GM18909 (cell line): ENCODE measurements around the gene DOCK9.

Source experiments
- ATAC-seq: cut with Tn5 transposase; IDR thresholded peaks from one replicate; pipeline ENCODE4 v1.9.1; 2021; ENCODE audit warnings: mild to moderate bottlenecking; ENCODE audit not compliant: unreplicated experiment, poor library complexity

DOCK9 gene

DNA sequence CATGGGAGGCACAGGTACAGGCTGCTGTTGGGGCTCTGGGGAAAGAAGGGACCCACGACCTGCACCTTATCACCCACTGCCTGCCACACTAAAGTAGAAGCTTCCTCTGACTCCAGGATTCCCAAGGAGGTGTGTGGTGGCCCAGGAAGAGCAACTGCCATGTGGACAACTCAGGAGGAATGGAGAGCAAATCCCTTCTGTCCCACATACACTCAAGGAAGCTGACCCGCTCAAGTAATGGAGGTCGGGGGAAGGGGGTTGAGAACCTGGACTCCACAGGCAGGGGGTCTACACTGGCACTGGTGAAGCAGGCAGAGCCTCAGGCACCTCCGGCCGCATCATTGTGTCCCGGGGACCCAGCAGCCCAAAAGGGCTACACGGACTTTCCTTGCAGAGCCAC lies 196.0 kb downstream of the DOCK9 start:
- ATAC-seq: no peak

DNA sequence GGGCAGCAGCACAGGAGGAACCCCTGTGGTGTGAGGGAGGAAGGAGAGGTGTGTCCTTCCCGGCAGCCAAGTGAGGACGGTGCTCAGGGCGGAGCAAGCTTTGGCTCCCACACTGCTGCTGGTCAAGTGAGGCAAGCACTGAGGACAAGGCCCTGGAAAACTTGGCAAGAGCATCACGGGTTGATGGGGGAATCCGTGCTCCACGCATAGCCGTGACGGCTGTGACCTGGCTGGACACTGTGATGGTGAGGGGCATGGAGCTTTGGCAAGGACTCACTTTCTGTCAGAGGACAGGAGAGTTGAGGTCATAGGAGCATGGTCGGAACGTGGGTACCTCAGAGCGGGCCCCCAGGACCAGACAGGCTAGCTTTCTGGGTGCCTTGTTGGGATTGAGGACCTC lies 196.4 kb downstream of the DOCK9 start:
- no peak for ATAC-seq

DNA sequence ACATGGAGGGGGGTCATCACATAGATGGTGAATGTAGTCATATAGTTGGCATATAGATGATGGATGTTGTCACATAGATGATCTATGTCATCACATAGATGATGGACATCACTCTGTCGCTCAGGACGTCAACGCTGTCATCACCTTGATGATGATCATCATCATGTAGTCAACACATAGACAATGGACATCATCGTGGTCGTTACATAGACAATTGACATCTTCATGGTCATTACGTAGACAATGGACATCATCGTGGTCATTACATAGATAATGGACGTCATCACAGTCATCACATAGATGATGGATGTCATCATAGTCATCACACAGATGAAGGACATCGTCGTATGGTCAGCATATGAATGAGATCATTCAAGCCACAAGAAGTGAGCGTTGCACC lies 196.8 kb downstream of the DOCK9 start:
- ATAC-seq: no peak

DNA sequence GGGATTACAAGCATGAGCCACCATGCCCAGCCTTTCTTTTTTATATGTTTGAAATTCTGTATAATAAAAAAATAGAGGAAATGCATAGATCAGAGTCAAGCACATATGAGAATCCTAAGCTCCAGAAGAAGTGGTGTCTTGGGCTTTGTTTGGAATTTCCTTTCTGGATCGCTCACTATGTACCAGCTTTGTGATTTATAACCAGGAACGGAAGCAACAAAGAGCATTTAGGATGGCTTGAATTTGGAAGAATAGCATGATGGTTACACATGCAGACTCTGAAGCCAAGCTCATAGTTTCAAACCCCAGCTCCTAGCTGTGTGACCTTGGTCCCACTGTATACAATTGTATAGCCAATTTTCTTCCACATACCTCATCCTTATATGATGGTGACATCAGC lies 197.4 kb downstream of the DOCK9 start:
- ATAC-seq: no peak

DNA sequence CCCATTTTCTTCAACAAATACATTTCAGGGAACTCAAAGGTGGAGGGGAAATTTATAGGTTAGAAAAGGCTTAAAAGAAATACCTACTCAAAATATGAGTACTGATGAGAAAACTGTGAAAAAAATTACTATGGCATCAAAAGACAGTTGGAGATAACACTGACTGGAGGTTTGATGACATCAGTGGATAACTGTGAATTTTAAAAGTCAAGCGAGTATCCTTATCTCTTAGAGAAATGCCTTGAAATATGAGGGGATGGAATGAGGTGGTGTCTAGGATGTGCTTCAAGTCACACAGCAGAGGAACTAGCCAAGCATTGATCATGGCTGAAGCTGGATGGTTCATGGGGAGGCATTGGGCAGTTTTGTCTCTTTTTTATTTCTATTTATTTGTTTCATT lies 198.2 kb downstream of the DOCK9 start:
- ATAC-seq: no peak

DNA sequence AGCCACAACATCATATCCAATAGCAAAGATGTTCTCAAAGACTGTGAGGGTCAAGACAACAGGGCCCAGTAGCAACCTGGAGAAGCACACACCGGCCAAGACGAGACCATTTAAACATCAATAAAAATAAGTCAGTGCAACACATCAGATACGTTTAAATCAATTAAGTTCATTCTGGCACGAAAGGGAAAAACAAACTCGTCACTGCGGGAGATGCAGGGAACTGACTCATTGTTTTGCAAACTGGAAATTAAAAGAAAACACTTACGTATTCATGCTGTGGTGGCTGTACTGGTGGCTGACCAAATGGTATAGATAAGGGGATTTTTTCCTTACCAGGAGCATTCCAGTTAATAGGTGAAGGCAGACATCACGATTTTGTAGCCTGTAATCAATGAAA lies 199.1 kb downstream of the DOCK9 start:
- no peak for ATAC-seq

DNA sequence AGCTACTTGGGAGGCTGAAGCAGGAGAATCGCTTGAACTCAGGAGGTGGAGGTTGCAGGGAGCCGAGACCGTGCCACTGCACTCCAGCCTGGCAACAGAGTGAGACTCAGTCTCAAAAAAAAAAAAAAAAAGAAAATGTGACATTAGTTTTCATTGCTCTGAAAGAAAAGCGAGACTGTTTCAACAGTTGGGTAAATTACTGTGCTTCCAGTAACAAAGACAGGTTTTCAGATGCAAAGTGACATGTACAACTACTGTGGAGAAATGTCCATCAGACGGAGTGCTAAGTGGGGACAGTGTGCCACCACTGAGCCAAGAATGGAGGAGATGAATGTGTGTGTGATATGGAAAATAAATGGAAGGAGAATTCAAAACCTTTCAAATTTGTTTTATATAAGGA lies 201.2 kb downstream of the DOCK9 start:
- no peak for ATAC-seq

DNA sequence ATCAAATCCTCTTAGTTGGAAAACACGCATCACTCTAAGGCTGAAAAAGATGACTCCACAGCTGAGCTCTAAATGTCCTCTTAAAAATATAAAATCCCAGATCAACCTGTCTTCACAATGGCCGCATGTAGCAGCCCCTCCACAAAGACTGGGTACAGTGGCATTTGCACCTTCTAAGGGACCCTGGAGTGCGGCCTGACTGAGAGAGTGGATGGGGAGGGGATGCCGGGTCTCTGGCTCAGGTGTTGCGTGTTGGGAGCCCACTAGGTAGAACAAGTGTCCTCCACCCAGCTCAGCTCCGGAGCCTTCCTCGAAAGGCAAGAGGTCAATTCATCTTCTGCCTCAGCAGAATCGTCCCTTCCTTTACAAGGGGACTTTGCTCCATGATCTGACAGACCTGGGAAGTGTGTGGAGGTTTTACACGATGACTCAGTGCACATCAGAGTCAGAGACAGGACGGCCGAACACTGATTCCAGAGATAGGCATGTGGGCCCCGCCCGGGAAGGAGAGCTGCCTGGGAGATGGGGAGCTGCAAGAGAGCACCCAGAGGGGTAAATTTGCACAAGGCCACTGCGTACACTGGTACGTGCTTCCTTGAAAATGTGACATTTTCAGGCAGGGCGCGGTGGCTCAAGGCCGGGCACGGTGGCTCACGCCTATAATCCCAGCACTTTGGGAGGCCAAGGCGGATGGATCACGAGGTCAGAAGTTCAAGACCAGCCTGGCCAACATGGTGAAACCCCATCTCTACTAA lies 201.8 kb downstream of the DOCK9 start:
- no peak for ATAC-seq

DNA sequence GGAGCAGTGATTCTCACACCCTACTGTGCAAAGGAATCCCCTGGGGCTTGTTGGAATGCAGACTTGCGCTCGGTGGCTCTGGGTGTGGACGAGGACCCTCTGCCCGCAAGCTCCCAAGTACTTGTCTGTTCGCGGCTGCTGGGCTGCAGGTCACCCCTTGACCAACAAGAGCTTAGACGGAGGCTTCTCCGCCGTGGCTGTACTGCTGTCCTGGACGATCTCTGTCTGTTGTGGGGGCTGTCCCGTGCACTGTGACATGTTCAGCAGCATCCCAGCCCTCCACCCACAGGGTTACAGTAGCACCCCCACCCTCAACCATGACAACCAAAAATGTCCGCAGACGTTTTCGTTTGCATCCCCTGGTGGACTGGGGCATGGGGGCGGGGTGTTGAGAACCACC lies 202.5 kb downstream of the DOCK9 start:
- no peak for ATAC-seq

DNA sequence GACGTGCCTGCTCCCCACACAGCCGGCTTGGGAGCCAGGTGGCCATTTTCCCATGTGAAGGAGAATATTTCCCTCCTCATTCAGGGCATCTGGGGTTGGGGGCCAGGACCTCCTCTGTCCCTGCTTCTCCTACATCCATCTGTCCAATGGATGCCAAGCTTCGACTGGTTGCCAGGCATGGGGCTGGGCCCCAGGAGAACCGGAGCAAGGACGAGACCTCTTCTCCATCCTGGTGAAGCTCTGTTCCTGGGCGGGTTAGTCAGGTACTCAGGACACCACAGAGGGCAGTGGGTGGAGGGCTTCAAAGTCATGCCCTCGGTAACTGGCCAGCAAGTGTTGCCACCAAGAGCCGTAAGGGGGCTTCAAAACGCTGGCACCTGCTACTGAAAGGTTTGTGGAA lies 203.1 kb downstream of the DOCK9 start:
- ATAC-seq: no peak

DNA sequence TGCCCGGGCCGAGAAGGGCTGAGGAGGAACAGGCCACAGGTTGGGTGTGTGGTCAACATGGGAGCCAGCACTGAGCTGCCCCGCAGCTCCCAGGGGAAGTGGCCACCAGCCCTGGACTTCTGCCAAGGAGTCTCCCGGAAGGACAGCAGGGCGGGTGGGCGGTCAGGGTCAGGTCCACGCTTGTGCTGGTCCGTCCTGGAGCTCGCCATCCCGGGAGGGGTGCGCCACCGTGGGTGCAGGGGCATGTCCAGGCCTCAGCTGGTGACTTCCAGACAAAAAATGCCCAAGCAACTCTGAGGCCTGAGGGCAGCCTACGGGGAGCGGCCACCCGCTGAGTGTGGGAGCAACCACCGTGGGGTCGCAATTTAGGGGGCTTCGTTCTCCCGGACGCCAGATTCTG lies 203.9 kb downstream of the DOCK9 start:
- no peak for ATAC-seq

DNA sequence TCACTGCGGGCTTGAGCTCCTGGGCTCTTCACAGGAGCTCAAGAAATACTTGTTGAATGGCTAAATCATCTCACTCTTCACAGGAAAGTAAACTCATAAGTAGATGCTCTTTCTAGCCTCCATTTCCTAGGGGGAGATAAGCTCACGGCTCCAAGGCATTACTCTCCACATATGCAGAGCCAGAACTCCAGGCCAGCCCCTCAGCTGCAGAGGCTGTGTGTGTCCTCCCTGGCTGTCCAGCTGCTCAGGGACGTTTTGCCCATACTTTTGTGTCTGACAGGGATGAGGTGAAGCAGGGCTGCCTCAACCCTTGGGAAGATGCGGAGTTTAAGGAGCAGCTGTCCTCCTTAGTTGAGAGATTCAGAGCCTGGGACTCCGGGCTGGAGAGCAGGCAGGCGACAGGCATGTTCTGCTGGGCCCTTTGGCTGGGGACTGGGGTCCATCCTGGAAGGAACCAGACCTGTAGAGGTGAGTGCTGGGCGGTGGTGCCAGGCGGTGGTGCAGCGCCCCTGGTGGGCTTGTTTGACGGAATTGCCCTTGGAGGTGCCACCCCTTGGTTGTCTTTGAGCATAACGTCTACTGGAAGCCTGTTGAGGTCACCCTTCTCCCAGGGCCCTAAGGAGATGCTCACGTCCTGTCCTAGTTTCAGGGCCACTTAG lies 204.9 kb downstream of the DOCK9 start:
- no peak for ATAC-seq

DNA sequence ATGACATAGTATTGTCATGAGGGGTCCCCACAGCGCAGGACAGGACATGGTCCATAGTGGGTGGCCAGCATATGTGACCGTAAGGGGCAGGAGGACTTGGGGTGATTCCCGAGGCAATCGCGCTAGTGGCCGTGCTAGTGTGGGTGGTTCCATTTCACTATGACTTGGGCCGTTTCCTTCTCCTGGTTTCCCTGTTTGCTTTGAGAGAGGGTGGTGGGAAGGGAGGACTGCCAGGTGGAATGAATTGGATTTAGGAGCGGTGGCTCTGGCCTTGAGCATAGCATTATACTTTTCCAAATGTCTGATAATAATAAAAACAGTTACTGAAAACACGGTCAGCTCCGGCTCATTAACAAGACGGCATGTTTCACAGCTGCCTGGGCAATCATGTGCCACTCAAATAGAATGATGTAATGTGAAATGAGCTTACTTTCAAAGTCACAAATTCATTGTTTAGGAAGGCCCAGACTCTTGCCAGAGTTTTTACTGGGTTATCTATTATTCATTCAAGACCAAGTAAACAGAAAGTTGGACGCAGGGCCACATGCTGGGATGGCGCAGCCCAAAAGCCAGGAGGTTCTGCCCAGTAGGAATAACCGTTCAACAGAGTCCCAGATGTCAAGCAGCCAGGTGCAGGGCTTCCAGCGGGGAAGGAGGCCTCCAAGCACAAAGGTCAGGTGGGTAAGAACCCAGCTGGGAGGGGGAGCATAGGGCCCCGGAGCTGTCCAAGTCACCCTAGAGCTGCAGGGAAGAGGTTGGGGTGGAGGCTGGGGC lies 205.8 kb downstream of the DOCK9 start:
- no peak for ATAC-seq

DNA sequence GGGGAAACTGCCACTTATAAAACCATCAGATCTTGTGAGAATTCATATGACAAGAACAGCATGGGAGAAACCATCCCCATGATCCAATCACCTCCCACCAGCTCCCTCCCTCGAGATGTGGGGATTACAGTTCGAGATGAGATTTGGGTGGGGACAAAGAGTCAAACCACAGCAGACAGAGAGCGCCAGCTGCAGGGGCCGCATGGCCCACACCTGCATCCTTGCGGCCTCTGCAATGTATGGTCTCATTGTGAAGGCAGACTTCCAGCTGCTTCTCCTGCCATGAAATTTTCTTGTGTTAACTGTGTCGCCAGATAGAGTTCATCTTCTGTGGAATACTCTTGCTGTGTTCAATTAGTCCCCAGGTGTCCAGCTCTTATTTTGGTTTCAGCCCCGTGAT lies 208.1 kb downstream of the DOCK9 start:
- no peak for ATAC-seq

DNA sequence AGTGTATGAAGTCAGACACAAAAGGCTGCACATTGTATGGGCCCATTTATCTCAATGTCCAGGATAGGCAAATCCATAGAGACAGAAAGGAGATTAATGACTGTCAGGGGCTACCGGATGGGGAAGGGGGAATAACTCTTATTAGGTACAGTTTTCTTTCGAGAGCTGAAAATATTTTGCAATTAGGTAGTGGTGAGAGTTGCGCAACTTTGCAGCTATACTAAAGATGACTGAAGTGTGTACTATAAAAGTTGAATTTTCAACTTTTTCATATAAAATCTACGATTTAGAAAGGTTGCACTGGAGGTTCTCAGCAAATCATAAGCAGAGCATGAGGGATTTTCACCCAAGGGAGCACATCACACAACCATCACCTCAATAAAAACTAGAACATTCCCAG lies 209.3 kb downstream of the DOCK9 start:
- ATAC-seq: no peak

DNA sequence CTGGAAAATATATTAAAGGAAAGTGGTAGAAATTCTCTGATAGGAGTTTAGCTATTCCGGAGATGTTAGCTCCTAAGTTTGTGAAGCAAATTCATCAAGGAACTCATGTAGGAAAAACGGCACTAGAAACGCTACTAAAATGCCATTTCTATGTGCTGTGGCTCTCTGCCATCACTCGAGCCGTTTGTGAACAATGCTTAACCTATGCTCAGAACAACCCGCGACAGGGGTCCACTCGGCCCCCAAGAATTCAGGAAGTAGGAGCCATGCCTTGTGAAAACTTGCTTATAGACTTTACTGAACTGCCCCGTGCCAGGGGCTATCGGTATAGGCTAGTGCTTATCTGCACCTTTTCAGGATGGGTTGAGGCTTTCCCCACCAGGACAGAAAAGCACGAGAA lies 211.2 kb downstream of the DOCK9 start:
- no peak for ATAC-seq

DNA sequence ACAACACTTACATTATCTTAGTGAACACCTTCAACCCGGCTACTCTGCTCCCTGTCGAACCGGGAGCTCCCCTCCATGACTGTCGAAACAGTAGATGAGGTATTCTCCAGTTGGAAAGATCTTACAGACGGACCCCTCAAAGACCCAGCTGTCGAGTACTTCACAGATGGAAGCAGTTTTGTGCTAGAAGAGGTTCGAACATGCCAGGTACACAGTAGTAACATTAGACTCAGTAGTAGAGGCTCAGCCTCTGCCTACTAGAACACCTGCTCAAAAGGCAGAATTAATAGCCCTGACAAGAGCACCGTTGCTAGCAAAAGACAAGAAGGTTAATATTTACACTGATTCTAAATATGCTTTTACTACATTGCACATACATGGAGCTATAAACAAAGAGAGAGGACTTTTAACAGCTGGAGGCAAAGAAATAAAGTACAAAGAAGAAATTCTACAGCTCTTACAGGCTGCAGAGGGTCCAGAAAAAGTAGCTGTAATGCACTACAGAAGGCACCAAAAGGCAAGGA lies 211.8 kb downstream of the DOCK9 start:
- ATAC-seq: no peak

DNA sequence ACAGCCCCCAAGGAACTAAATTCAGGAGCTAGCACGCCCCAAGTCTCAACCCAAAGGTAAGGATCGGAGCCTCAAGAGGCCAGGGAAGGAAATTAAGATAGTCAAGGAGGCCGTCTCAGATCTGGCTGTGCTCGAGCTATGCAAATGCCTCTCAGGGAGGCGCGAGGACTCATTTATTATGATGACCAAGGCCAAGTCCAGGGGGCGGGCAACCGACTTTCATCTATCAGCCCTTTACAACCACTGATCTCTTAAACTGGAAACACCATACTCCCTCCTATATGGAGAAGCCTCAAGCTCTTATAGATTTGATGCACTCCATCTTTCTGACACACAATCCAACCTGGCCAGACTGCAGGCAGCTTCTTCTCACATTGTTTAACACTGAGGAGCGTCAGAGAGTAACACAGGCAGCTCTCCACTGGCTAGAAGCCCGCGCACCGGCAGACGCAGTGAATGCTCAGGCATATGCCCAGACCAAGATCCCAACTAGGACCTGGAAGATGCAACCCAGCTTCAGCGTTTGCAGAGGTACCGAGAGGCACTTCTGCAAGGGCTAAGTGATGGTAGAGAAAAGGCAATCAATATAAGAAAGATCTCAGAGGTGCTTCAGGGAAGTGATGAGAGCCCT lies 215.8 kb downstream of the DOCK9 start:
- no peak for ATAC-seq

DNA sequence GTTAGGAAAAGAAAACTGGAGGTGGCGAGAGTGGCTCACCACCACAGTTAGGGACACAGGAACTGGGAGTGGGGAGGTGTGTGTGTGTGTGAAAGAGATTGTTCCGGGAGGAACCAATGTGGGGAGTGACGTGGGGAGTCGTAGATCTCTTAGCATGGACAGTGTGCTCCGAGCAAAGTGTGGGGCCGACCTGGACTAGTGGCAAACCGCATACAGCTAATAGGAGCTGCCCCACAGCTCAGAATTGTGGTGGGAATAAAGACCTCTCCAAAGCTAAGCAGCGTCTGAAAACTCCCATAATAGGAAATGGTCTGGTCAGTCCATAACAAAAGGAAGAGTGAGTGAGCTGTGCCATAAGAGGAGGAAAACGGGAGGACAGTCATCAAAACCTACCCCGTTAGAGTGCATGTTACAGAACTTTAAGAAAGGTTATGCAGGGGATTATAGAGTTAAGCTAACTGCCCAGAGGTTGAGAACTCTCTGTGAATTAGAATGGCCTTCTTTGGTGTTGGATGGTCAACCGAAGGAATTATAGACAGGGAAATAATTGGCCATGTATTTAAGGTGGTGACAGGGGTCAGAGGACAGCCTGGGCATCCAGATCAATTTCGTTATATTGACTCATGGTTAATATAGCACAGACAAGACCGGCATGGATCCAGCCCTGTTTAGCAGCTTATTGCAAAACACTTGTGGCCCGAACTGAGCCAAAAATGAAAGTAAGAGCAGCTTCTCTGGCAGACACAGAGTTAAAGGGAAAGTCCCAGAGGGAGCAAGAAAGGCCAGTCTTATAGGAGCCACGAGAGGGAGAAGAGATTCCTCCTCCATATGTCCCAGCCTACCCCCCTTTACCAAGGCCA lies 216.5 kb downstream of the DOCK9 start:
- peak; percentile 53 for ATAC-seq

DNA sequence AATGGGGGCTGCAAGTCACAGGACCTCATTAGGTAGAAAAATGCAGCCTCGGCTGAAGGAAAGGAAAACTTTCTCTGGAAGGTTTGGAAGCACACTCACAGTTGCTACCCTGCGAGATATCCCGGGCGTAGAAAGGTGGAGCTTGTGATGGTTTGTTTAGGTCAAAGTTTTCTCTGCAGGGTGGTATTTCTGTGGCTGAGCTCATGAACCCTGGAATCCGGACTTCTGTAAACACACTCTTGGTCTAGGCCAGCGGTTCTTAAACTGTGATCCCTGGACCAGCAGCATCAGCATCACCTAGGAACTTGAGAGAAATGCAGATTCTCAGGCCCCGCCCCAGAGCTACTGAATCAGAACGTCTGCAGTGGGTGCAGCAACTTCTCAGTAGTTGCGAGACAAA lies 222.1 kb downstream of the DOCK9 start:
- ATAC-seq: no peak
